ENCODE measurements around the gene SLC2A4.

DNA sequence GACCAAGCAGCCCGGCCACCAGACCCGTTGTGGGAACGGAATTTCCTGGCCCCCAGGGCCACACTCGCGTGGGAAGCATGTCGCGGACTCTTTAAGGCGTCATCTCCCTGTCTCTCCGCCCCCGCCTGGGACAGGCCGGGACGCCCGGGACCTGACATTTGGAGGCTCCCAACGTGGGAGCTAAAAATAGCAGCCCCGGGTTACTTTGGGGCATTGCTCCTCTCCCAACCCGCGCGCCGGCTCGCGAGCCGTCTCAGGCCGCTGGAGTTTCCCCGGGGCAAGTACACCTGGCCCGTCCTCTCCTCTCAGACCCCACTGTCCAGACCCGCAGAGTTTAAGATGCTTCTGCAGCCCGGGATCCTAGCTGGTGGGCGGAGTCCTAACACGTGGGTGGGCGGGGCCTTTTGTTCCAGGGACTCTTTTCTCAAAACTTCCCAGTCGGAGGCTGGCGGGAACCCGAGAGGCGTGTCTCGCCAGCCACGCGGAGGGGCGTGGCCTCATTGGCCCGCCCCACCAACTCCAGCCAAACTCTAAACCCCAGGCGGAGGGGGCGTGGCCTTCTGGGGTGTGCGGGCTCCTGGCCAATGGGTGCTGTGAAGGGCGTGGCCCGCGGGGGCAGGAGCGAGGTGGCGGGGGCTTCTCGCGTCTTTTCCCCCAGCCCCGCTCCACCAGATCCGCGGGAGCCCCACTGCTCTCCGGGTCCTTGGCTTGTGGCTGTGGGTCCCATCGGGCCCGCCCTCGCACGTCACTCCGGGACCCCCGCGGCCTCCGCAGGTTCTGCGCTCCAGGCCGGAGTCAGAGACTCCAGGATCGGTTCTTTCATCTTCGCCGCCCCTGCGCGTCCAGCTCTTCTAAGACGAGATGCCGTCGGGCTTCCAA is at the start of gene SLC2A4:
- TF ChIP-seq, protein P1, sequence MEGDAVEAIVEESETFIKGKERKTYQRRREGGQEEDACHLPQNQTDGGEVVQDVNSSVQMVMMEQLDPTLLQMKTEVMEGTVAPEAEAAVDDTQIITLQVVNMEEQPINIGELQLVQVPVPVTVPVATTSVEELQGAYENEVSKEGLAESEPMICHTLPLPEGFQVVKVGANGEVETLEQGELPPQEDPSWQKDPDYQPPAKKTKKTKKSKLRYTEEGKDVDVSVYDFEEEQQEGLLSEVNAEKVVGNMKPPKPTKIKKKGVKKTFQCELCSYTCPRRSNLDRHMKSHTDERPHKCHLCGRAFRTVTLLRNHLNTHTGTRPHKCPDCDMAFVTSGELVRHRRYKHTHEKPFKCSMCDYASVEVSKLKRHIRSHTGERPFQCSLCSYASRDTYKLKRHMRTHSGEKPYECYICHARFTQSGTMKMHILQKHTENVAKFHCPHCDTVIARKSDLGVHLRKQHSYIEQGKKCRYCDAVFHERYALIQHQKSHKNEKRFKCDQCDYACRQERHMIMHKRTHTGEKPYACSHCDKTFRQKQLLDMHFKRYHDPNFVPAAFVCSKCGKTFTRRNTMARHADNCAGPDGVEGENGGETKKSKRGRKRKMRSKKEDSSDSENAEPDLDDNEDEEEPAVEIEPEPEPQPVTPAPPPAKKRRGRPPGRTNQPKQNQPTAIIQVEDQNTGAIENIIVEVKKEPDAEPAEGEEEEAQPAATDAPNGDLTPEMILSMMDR (IDR thresholded peaks at IDR 0.05), result peak in 2 of 6 experiments; percentile 7 to 9
- peak in 1 of 2 donors; percentile 21 for TF ChIP-seq POLR2AphosphoS5 (IDR thresholded peaks at IDR 0.05)
- TF ChIP-seq POLR2A (IDR thresholded peaks at IDR 0.05), result no peak
- TF ChIP-seq EP300 (IDR thresholded peaks at IDR 0.05), result peak in 1 of 4 donors; percentile 40
